NCI-H526 treated with DMSO at 0.1 percent for 48 hours (cell line): ENCODE results near the gene RANBP3.
"Not testable (repeated sequence)": the region's sequence is repeated elsewhere in the genome, so short reads cannot be mapped to it uniquely, and the experiment has no call there.

ENCODE experiments used
- DNase-seq: peaks from one replicate; lab custom pipeline; 2025; lab: John Stamatoyannopoulos, UW

The RANBP3 gene

DNA sequence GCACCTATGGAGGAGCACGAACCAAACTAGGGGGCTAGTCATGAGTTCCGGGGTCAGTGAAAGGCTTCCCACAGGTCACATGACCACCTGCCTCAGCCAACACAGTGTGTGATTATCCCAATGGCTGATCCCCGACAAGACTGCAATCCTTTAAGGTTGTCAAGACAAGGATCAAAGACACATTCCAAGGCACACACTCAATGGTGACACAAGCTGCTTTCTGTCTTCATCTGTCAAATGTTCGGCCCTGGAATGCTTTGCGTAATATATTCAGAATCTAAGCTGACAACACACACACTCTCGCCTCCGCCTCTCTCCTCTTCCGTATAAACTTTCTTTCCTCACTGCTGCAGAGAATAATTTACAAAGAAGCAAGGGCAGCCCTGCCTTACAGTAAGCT, 11.7 kb downstream of the RANBP3 start:
- DNase-seq: no peak

DNA sequence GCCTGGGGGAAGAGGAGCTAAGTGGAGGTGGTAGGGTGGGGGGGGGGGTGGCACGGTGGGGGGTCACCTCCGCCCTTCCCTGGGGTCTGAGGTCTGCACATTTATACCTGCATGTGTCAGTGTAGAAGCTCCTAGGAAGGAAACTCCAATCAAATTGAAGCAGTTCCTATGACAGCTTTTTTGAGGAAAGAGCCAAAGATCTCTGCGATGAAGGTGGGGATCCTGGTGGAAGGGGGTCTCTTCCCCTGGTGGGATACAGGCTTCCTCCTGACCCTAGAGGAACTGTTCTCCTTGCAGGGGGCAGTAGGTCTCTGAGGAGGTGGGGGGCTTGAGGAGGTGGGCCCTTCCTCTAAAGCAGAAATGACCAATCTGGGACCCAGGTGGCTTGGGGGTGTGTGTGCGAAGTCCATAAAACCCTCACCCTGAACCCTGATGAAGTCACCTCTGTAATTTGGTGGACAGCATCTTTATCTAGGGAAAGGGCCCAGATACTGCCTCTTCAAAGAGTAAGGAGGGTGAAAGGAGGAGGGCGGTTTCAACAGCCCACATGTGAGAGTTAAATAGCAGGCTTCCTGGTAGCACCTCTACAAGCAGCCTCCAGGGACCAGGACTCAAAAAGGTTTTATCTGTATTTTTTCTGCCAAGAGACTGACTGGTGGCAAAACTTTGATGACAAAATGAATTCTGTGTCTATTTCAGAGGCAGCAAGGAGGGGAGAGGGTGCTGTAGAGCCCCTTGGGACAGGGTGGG, 12.9 kb downstream of the RANBP3 start:
- DNase-seq: no peak

DNA sequence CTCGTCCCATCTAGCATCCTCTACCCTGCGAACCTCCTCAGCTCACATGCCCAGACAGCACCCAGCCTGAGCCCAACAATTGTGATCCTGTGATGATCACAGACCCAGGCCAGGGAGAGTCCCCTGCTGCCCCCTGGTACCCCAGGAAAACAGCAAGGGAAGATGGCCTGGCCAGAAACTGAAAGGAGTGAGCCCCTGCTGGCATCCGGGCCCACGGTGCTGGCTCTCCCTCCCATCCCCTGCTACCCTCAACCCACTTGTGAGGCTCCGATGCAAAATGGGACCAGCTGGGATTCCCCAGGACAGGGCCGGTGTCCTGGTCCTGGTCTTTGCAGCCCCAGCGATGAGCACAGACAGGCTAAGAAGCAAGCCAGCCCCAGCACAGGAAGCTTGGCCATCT, 14.1 kb downstream of the RANBP3 start:
- DNase-seq: no peak

DNA sequence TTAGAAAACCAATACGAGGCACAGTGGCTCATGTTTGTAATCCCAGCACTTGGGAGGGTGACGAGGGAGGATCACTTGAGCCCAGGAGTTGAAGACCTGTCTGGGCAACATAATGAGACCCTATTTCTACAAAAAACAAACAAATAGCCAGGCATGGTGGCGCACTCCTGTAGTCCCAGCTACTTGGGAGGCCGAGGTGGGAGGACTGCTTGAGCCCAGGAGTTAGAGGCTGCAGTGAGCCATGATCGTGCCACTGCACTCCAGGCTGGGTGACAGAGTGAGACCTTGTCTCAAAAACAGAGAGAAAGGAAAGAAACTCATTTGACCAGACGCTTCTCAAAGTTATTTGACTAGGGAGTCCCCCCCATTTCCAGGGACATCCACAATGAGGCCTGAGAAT, 14.7 kb downstream of the RANBP3 start:
- not testable (repeated sequence) for DNase-seq

DNA sequence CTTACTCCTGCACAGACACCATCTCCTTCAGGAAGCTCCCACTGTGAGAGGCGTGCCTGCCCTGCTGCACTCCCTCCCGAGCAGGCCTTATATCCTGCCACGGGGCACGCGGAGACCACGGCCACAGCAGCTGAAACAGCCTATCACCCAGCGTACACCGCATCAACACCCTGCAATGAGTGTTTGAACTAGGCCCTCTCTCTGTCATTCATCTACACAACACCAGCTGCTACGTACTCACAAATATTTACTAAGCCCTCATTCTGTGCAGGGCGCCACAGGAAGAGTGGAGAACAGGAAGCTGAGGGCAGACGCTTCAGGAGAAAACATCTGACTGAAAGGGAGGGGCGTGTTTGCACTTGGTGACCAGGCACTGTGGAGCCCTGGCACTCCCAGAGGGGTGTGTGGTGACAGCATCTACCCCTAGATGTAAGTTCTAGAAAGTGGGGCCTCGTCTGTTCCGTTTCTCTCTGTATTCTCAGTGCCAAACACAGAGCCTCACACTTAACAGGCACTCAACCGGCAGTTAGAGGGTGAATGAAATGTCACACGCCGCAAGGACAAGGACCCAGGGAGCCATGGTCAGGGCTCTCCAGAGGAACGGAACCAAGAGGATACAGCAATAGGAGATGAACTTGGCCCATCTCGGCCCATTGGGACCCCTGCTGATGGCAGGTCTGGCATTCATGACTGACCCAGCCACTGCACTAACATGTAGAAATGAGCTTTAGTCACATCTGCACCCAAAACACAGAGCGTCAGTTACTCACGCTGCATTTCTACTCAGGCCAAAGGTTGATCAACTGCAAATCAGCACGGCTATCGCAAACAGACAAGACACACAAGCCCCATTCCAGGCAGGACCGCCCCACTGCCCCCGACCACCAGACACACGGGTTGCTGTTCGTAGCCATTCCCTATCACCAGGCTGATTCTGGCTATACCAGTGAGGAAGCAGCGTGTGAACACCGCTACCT, 15.7 kb downstream of the RANBP3 start:
- no peak for DNase-seq

DNA sequence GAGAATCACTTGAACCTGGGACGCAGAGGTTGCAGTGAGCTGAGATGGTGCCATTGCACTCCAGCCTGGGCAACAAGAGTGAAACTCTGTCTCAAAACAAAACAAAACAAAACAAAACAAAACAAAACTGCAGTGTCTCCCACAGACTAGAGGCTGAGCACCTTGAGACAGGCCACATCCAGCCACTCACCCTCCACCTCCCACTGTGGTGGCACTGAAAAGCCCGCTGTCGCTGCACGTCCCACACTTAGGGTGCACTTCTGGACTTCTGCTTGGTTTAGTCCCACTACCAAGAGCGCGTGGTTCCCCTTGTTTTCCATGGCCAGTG, 16.3 kb downstream of the RANBP3 start:
- DNase-seq: not testable (repeated sequence)

DNA sequence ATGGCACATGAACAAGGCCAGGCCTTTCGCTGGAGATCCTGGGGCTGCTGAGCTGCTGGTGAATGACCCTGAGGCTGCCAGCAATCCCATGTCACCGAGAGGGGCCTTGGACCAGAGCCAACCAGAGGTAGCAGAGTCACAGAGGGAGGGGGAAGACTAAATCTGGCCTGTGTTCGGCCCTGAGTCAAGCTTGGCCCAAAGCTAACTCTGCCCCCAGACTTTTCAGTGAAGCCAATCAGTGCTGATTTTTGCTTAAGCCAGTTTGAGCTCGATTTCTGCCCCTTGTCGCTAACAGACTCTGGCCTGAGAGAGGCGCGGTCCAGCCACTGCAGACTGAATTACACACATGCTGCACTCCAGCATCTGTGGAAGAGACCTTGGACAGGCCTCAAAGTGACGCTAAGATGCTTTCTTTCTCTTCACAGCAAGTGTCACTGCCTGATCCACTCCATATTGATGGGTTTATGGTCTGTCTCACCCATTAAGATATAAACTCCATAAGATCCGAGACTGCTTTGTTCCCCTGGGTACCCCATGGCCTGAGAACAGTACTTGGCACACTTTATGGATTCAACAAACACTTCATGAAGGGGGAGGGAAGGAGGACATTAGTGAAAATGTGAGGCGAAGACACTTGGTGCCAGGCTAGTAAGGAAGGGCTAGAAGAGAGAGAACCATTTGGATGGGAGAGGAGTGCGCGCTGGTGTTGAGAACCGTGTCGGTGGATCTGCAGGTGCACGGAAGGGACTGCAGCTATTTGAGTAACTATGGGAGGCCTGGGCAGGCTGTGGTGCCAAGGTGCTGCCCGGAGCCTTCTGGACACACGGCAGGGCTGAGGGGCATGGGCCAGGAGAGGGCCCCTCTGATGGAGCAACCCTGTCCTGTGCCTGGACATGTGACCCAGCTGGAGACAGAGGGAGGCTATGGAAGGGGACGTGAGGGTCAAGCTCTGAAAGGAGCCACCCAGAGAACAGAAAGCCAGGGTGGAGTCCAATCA, 17.6 kb downstream of the RANBP3 start:
- no peak for DNase-seq

DNA sequence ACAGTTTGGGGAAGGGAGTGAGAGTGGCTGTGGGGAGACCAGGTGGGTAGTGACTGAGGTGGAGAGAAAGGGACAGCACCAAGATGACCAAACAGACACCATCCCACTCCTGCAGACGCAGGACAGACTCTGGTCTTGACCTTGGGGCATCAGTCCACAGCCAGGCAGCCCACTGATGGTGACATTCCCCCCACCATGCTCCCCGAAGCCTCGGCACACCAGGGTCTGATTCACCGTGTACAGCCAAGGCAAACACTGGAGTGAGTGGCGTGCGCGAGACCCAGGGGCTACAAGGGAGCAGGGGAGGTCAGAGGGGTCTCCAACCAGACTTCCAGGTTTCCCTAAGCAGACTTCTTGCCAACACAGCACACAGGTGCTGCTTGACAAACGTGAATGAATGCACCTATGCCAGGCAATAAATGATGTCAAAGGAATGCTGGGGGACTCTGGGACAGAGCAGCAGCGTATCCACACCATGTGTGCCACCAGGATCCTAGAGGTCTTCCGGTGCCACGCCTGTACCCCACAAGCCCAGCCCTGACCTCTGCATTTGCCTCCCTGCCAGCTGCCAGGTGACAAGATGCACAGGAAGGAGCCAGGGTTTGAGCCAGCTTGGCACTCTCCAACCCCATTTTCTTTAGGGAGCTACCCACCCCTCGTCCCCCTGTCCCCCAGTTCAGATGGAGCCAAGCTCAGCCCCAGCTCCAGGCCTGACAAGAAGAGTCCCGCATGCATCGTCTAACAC, 18.5 kb downstream of the RANBP3 start:
- DNase-seq: no peak

DNA sequence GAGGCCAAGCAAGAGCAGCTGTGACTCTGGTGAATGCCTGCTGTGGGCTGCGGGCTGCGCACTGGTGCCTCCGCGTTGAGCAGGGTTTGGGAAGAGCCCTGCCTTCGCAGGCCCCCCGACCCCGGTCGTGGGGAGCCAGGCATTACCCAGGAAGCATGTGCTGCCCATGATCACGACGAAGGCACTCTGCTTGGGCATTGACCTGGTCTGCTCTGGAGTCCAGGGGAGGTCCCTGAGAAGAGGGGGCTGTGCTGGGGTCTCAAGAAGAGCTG, 19.2 kb downstream of the RANBP3 start:
- no peak for DNase-seq

DNA sequence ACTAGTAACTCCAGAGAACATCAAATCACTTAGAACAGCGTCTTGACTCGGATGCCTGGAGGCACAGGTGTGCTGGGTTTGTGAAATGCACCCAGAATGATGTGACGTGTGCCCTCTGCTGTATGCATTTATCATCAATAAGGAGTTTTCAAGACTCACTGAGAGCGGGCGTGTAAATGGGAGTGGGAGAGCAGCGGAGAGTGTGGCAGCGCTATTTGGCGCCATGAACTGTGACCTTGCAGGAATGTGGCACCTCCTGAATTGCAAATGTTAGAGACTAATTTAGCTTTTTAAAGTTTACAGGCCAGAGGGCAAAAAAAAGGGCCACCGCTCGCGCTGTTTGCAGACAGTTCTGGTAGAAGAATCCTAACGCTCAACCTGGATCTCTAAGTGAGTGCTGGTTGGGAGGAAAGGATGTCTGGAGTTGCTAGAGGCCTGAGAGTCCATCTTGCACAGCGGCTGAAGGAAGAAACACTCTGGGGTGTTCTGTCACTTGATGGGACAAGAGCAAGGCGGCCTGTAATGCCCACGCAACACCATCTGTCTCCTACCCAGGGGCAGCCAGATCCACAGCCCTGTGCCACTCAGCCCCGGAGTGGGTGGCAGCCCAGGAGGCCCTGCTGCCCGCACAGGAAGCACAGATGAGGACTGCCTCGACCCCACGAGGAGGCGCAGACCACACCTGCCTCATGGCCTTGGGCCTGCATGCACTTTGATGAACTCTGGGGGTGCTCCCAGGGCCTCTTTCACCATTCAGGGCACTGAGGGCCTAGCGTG, 19.7 kb downstream of the RANBP3 start:
- no peak for DNase-seq

DNA sequence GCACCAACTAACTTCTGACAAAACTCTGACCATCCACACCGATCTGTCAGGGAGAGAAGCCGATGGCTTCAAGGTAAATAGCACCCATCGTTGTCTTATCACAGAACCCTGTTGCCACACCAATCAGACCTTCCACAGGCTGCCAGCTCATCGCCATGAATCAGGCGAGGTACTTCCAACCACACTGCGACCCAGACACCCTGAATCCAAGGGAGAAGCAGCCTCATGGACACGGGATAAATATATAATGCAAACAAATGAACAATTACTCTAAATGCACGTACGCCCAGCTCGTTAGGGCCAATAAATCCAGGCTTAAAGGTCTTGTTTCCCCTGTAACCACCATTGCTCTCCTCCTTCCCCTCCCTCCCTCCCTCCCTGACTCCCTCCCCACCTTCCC, 20.8 kb downstream of the RANBP3 start:
- DNase-seq: no peak

DNA sequence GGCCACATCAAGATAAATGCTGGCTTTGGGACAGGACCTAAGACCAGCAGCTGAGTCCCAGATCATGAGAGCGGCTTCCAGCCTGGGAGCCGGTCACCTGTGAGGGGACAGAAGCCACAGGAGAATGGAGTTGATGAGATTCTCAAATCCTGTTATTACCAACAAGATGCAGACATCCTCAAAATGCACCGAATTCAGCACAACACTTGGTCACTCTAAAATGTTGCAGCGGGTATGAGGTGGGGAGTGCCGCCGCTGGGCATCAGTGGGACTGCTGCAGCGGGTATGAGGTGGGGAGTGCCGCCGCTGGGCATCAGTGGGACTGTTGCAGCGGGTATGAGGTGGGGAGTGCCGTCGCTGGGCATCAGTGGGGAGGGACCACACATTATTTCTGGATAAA, 21.2 kb downstream of the RANBP3 start:
- DNase-seq: no peak

DNA sequence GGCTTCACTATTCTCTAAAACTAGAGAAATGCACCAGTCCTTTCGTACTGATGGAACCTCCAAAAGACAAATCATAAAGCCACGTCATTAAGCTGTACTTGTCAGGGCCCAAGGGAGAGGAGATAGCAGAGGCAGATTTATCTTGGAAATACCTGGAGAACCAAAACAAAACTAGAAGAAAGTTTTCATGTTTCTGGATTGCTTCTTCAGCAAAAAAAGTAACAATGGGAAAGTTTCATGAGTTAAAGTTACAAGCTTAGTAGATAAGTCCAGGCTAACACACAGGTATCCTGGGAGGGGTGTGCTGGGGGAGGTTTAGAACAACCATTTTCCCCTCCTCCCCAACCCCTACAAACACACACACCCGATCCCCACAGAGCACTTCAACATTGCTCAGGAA, 21.6 kb downstream of the RANBP3 start:
- no peak for DNase-seq

DNA sequence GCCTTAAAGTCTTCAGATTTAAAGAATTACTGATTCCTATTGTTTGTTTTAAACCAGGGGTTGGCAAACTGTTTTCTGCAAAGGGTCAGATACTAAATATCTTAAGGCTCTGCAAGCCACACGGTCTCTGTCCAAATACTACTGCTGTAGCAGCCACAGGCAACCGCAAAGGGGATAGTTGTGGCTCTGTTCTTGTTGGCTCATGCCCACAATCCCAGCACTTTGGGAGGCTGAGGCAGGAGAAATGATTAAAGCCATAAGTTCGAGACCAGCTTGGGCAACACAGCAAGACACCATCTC, 22.4 kb downstream of the RANBP3 start:
- no peak for DNase-seq

DNA sequence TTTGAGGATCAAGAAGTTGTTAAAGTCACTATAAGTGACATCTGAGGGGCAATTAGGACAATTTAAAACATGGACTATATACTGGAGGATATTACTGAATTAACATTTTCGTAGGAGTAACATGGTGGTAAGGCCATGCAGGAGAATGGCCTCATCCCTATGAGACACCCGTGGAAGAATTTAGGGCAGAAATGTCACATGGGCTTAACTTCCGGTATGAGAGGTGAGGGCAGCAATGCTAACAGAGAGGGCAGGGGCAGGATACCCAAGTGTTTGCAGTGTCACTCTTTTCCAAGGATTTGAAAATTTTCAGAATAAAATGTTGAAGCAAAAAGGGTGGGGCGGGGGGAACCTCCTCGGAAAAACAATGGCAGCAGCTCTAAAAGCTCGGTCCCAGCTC, 23.6 kb downstream of the RANBP3 start:
- no peak for DNase-seq

DNA sequence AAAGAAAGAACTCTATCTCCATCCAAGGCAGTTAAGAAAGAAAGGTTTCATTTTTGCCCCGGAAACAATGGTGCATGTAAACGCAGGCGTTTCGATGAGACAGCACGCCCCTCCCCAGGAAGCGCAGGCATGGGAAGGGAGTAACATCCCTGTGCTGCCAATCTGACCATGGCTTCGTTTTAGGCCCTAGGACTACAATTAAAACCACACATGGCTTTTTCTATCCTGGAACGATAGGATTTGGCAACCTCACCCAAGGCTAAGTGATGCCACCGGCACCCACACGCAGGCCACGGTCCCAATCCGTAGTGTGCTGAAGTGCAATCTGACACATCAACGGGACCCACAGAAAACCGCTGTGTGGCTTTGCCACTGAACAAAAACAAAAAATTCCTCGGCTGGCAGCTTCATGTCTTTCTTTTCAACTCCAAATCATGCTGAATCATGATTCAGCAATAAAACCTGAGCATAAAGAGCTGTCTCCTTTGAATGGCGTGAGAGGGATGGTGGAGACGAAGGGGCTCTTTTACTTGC, 24.2 kb downstream of the RANBP3 start:
- no peak for DNase-seq

DNA sequence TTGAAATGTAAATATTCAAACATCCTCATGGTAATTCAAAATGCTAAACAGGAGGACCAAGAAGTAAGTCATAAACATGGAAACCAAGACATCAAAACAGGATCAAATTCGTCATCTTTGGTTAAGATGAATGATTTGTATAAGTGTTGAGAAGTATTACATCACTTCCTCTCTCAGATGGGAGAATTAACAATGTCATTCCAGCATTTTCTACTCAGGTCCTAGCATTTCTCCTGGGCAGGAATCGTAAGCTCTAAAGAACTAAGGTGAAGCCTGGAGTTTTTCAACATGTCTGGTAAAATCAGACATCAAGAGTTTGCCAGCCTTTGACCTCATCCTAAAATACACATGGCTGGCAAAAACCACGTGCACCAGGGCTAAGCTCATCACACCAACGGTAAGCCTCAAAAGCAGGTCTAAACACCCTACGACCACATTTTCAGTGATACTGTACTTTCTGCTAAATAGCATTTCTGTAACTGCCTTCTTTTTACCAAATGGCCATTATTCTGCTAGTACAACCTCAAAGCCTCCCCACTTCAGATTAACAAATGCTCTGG, 24.8 kb downstream of the RANBP3 start:
- DNase-seq: no peak

DNA sequence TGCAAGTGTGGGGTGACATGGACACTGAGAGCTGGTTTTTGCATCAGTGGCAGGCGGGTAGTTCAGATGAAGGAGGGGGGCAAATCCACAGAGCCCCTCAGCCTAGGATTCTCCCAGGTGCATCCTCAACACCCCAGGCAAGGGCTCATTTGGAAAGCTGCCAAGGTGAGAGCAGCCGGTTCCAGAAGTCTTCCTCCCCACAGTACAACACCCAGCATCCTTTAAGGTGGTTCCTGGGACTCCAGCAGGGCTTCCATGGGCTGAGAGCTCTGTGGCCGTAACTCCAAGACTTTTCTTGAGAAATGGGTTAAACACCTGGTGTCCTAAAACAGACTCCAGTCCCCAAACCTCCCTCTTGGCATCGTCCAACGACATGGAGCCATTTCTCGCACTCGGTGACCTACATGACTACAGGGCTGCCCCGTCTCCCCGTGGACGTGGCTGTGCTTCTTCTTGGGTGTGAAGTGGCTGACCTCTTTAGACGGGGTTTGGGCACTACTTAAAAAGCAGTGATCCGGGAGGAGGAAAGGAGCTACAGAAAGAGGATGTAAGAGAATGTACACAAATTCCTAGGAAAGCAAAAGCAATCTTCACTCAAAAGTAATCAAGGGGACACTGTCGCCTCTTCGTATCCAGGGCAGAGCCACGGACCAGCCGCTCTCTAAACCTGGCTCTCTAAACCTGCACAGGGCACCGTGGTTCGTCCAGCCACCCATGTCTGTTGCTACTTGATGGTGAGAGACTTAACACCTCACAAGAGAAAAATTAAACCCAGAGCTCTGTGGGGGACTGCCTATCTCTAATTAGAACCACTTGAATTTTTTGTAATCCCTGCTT, 25.5 kb downstream of the RANBP3 start:
- DNase-seq: no peak

DNA sequence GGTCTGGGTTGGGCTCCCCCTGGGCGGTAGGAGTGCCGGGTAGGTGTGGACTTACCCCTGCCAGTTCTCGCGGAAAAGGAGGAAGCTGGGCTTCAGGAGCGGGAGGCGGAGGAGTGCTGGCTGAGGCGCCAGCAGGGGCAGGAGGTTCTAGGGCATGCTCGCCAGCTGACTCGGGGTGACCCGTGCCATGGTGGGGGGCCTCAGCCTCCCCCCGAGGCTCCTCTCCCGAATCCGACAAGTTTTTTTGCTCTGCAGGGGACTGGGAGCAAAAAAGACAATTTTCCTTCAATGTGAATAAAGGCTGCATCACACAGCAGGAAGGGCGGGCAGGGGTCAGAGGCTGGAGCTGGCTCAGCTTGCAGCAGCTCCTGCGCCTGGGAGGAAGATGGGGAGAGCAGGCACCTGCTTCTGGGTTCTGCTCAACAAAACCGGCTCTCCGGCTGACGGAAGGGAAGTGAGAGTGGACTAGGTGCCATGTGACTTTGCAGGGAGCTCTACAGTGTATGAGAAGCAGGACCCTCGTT, 26.5 kb downstream of the RANBP3 start:
- DNase-seq: no peak
